Measurements from ENCODE around the gene MCM10.
"Not testable (repeated sequence)": the region's sequence is repeated elsewhere in the genome, so short reads cannot be mapped to it uniquely, and the experiment has no call there.

The MCM10 gene

DNA sequence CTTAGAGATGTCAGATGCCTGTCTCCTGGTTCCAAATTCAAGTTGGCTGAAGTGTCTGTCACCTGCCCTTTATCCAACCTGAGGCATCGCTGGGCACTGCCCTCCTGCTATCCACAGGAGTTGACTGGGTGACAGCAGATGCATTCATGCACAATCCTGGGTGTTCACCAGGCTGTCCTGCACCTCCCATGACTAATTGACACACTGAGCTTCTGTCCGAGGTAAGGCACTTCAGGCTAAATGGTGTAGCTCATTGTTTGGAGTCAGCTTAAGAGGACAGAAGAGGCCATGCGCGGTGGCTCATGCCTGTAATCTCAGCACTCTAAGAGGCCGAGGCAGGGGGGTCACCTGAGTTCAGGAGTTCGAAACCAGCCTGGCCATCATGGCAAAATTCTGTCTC lies 70.5 kb downstream of the MCM10 start:
- Histone ChIP-seq H3F3A (ENCODE audit: control insufficient read depth, insufficient read depth) (no peaks in the 10 kb centered on the region), H4K20me1 (ENCODE audit: control insufficient read depth, insufficient read depth, low read depth, low read length) (no peaks in the 10 kb centered on the region), H3K4me1 (ENCODE audit: control insufficient read depth, low read length) (peaks cover 17% of the 10 kb centered on the region), H3K79me2 (ENCODE audit: control insufficient read depth, low read length) (no peaks in the 10 kb centered on the region), H3K9me2 (replicated peaks; ENCODE audit: control insufficient read depth, low read length) (no peaks in the 10 kb centered on the region), H3K4me2 (ENCODE audit: low read length) (no peak overlapping the region), H3K9me3 (ENCODE audit: control insufficient read depth, insufficient read depth, low read length) (no peaks in the 10 kb centered on the region), H3K36me3 (ENCODE audit: control insufficient read depth, low read length) (no peaks in the 10 kb centered on the region), H3K27ac (ENCODE audit: low read depth, low read length) (no peak overlapping the region), H3K4me3 (ENCODE audit: low read length) (no peak overlapping the region), H3K27me3 (ENCODE audit: control insufficient read depth, low read length) (peaks cover 2% of the 10 kb centered on the region; the same call in 1 of the 2 replicates)
- TF ChIP-seq, protein P1, sequence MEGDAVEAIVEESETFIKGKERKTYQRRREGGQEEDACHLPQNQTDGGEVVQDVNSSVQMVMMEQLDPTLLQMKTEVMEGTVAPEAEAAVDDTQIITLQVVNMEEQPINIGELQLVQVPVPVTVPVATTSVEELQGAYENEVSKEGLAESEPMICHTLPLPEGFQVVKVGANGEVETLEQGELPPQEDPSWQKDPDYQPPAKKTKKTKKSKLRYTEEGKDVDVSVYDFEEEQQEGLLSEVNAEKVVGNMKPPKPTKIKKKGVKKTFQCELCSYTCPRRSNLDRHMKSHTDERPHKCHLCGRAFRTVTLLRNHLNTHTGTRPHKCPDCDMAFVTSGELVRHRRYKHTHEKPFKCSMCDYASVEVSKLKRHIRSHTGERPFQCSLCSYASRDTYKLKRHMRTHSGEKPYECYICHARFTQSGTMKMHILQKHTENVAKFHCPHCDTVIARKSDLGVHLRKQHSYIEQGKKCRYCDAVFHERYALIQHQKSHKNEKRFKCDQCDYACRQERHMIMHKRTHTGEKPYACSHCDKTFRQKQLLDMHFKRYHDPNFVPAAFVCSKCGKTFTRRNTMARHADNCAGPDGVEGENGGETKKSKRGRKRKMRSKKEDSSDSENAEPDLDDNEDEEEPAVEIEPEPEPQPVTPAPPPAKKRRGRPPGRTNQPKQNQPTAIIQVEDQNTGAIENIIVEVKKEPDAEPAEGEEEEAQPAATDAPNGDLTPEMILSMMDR (IDR thresholded peaks at IDR 0.05; ENCODE audit: low read depth, low read length, poor library complexity, severe bottlenecking), result no peak
- TF ChIP-seq EZH2phosphoT487 (IDR thresholded peaks at IDR 0.05; ENCODE audit: borderline replicate concordance, low read length), result no peak

DNA sequence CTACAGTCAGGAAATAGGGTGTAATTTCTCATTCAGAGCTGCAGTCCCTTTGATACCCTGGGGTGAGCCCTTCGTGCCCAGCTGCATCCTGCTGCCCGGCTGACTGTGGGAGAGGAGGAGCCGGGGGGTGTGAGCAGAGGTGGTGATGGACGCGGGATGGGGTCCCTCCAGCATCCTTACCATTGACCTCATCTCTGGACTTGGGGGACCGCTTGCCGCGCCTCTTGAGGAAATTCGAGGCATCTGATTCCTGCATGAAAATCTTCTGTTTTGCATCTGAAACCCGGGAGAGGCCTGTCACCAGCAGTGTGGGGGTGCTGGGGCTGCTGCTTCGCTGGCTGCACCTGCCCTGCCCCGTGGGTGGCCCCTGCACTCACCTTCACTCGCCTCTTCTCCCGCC lies 72.0 kb downstream of the MCM10 start:
- H3K9me3 ChIP-seq (ENCODE audit: control insufficient read depth, insufficient read depth, low read length), result no peaks in the 10 kb centered on the region
- H4K20me1 ChIP-seq (ENCODE audit: control insufficient read depth, insufficient read depth, low read depth, low read length), result no peaks in the 10 kb centered on the region
- H3K36me3 ChIP-seq (ENCODE audit: control insufficient read depth, low read length), result no peaks in the 10 kb centered on the region
- peaks cover 2% of the 10 kb centered on the region; the same call in 1 of the 2 replicates for H3K27me3 ChIP-seq (ENCODE audit: control insufficient read depth, low read length)
- no peak overlapping the region for H3K4me3 ChIP-seq (ENCODE audit: low read length)
- H3K79me2 ChIP-seq (ENCODE audit: control insufficient read depth, low read length), result no peaks in the 10 kb centered on the region
- no peak overlapping the region for H3K27ac ChIP-seq (ENCODE audit: low read depth, low read length)
- TF ChIP-seq EZH2phosphoT487 (IDR thresholded peaks at IDR 0.05; ENCODE audit: borderline replicate concordance, low read length), result no peak
- TF ChIP-seq, protein P1 (IDR thresholded peaks at IDR 0.05; ENCODE audit: low read depth, low read length, poor library complexity, severe bottlenecking), result no peak
- no peak overlapping the region for H3K4me2 ChIP-seq (ENCODE audit: low read length)
- peaks cover 3% of the 10 kb centered on the region for H3K4me1 ChIP-seq (ENCODE audit: control insufficient read depth, low read length)
- no peaks in the 10 kb centered on the region for H3K9me2 ChIP-seq (replicated peaks; ENCODE audit: control insufficient read depth, low read length)
- H3F3A ChIP-seq (ENCODE audit: control insufficient read depth, insufficient read depth), result no peaks in the 10 kb centered on the region

DNA sequence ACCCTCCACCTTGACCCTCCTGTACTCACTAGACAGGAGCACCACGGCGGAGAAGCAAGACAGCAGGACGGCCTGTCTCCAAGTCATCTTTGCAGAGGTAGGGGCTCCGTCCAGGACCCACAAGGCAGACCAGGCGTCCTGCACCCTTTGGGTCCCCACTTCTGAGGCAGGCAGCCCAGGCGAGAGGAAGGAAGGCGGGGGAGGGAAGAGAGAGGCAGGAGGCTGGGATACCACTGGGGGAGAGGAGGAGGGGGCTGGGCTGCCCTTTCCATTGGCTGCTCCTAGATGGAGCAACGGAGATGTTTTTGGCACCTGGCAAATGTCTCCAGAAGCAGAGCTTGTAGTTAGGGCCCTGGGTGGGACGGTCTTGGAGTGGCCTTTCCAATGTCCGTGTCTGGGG lies 72.8 kb downstream of the MCM10 start, which contains the start of gene UCMA:
TSS of gene UCMA (minus strand) at position 203 of the 400 bp plus-strand sequence. CDS start at position 87, 116 bp downstream.
- H3K9me3 ChIP-seq (ENCODE audit: control insufficient read depth, insufficient read depth, low read length), result no peaks in the 10 kb centered on the region
- H4K20me1 ChIP-seq (ENCODE audit: control insufficient read depth, insufficient read depth, low read depth, low read length), result no peaks in the 10 kb centered on the region
- H3F3A ChIP-seq (ENCODE audit: control insufficient read depth, insufficient read depth), result no peaks in the 10 kb centered on the region
- no peaks in the 10 kb centered on the region for H3K9me2 ChIP-seq (replicated peaks; ENCODE audit: control insufficient read depth, low read length)
- H3K36me3 ChIP-seq (ENCODE audit: control insufficient read depth, low read length), result no peaks in the 10 kb centered on the region
- no peak within 1 kb of the TSS for H3K4me3 ChIP-seq (ENCODE audit: low read length)
- H3K27ac ChIP-seq (ENCODE audit: low read depth, low read length), result no peak within 1 kb of the TSS
- TF ChIP-seq, protein P1 (IDR thresholded peaks at IDR 0.05; ENCODE audit: low read depth, low read length, poor library complexity, severe bottlenecking), result no peak
- no peak for TF ChIP-seq EZH2phosphoT487 (IDR thresholded peaks at IDR 0.05; ENCODE audit: borderline replicate concordance, low read length)
- no peaks in the 10 kb centered on the region for H3K79me2 ChIP-seq (ENCODE audit: control insufficient read depth, low read length)
- no peak within 1 kb of the TSS for H3K4me2 ChIP-seq (ENCODE audit: low read length)
- H3K27me3 ChIP-seq (ENCODE audit: control insufficient read depth, low read length), result peaks cover 2% of the 10 kb centered on the region; the same call in 1 of the 2 replicates
- no peaks in the 10 kb centered on the region for H3K4me1 ChIP-seq (ENCODE audit: control insufficient read depth, low read length)

DNA sequence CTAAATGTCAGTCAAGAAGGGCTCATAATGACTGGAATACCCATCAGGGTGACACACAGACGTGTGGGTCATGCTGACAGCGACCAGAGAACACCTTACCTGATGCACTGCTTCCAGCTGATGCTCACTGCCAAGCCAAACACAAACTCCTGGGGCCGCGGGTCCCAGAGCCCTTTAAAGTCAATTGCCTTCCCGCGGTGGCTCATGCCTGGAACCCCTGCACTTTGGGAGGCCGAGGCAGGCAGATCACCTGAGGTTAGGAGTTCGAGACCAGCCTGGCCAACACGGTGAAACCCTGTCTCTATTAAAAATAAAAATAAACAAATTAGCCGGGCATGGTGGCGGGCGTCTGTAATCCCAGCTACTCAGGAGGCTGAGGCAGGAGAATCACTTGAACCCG lies 73.4 kb downstream of the MCM10 start:
- H3K27ac ChIP-seq (ENCODE audit: low read depth, low read length); H3K4me3 ChIP-seq (ENCODE audit: low read length); H3F3A ChIP-seq (ENCODE audit: control insufficient read depth, insufficient read depth); H3K9me2 ChIP-seq (replicated peaks; ENCODE audit: control insufficient read depth, low read length); H3K4me2 ChIP-seq (ENCODE audit: low read length); H3K79me2 ChIP-seq (ENCODE audit: control insufficient read depth, low read length); H3K36me3 ChIP-seq (ENCODE audit: control insufficient read depth, low read length); H3K4me1 ChIP-seq (ENCODE audit: control insufficient read depth, low read length); H3K27me3 ChIP-seq (ENCODE audit: control insufficient read depth, low read length); H3K9me3 ChIP-seq (ENCODE audit: control insufficient read depth, insufficient read depth, low read length); H4K20me1 ChIP-seq (ENCODE audit: control insufficient read depth, insufficient read depth, low read depth, low read length): not testable (repeated sequence)
